H1 (cell line): ENCODE results near the gene RSF1.

Source experiments
- EZH2 ChIP-seq: fragments of 200-600 bp; sonication (generic); IDR thresholded peaks from 2 replicates; pipeline ENCODE4 v1.7.1; 2012; ENCODE audit warnings: low read depth, mild to moderate bottlenecking, moderate library complexity, low read length, inconsistent platforms; ENCODE audit not compliant: severe bottlenecking
- POLR2A ChIP-seq, 2 experiments: IDR thresholded peaks; 1 replicate in 1 of 2; 2 replicates in 1 of 2; pipeline ENCODE4 v1.6.1; 2011; ENCODE audit warnings: low read depth in 2 of 2, low read length in 2 of 2, mild to moderate bottlenecking in 2 of 2; ENCODE audit errors: control extremely low read depth in 1 of 2
- POLR2AphosphoS5 ChIP-seq: IDR thresholded peaks from 2 replicates; pipeline ENCODE4 v1.6.1; 2011; ENCODE audit warnings: low read depth, low read length
- SIRT6 ChIP-seq: IDR thresholded peaks from one replicate; pipeline ENCODE4 v1.7.1; 2012; ENCODE audit warnings: low read length, inconsistent platforms
- SRF ChIP-seq: IDR thresholded peaks from 2 replicates; pipeline ENCODE4 v1.6.1; 2011; ENCODE audit warnings: mild to moderate bottlenecking, low read depth, low read length, moderate library complexity
- TEAD4 ChIP-seq: IDR thresholded peaks from 2 replicates; pipeline ENCODE4 v1.6.1; 2012; ENCODE audit warnings: low read depth, low read length, inconsistent platforms, mixed read lengths
- ZNF274 ChIP-seq: IDR thresholded peaks from 2 replicates; pipeline ENCODE4 v1.7.0; 2012; ENCODE audit warnings: low read length, borderline replicate concordance; ENCODE audit errors: extremely low read depth
- TF ChIP-seq, protein P1 (sequence below), 3 experiments: IDR thresholded peaks; 1 replicate in 2 of 3; 2 replicates in 1 of 3; pipeline versions ENCODE4 v1.5.1 to v1.6.1; 2011; ENCODE audit warnings: low read length in 3 of 3, mild to moderate bottlenecking in 3 of 3, inconsistent platforms in 2 of 3, low read depth in 1 of 3, moderate library complexity in 1 of 3; ENCODE audit not compliant: insufficient read depth in 1 of 3; ENCODE audit errors: control extremely low read depth in 1 of 3
- TF ChIP-seq, protein P2 (sequence below): IDR thresholded peaks from 2 replicates; pipeline ENCODE4 v1.6.1; 2011; ENCODE audit warnings: low read depth, mild to moderate bottlenecking, low read length; ENCODE audit not compliant: insufficient read depth

- TF ChIP-seq POLR2A (IDR thresholded peaks at IDR 0.05; ENCODE audit: control extremely low read depth in 1 of 2, low read depth in 2 of 2, low read length in 2 of 2): no peak
- TF ChIP-seq, protein P1, sequence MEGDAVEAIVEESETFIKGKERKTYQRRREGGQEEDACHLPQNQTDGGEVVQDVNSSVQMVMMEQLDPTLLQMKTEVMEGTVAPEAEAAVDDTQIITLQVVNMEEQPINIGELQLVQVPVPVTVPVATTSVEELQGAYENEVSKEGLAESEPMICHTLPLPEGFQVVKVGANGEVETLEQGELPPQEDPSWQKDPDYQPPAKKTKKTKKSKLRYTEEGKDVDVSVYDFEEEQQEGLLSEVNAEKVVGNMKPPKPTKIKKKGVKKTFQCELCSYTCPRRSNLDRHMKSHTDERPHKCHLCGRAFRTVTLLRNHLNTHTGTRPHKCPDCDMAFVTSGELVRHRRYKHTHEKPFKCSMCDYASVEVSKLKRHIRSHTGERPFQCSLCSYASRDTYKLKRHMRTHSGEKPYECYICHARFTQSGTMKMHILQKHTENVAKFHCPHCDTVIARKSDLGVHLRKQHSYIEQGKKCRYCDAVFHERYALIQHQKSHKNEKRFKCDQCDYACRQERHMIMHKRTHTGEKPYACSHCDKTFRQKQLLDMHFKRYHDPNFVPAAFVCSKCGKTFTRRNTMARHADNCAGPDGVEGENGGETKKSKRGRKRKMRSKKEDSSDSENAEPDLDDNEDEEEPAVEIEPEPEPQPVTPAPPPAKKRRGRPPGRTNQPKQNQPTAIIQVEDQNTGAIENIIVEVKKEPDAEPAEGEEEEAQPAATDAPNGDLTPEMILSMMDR (IDR thresholded peaks at IDR 0.05; ENCODE audit: control extremely low read depth in 1 of 3, insufficient read depth in 1 of 3, low read depth in 1 of 3, low read length in 3 of 3): no peak
- TF ChIP-seq SIRT6: no peak
- TF ChIP-seq SRF: no peak
- no peak for TF ChIP-seq POLR2AphosphoS5
- TF ChIP-seq ZNF274: no peak
- TF ChIP-seq TEAD4: no peak
- TF ChIP-seq, protein P2, sequence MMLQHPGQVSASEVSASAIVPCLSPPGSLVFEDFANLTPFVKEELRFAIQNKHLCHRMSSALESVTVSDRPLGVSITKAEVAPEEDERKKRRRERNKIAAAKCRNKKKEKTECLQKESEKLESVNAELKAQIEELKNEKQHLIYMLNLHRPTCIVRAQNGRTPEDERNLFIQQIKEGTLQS: no peak
- TF ChIP-seq EZH2: no peak
These were observed 155.1 kb downstream of the RSF1 start for GRCh38 chr11:77665240-77665965.
